Measurements from ENCODE around the gene UCK2.

DNA sequence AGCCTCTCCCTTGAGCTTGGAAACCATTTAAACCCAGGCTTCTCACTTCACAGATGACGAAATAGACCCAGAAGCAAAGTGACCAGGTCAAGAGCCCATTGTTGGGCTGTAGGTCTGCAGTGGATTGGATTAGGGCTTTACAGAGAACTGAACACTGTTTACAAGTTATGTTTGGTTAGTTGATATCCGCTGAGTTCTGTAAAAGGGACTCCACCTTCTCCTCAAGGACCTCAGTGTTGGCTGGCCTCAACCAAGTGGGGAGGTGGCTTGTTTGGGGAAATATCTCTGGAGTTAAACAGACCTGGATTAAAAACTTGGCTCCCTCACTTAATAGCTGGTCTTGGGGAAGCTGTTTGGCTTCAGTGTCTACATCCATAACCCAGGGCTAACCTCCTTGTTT is 88.1 kb downstream of the UCK2 start:
- TF ChIP-seq, protein P1, sequence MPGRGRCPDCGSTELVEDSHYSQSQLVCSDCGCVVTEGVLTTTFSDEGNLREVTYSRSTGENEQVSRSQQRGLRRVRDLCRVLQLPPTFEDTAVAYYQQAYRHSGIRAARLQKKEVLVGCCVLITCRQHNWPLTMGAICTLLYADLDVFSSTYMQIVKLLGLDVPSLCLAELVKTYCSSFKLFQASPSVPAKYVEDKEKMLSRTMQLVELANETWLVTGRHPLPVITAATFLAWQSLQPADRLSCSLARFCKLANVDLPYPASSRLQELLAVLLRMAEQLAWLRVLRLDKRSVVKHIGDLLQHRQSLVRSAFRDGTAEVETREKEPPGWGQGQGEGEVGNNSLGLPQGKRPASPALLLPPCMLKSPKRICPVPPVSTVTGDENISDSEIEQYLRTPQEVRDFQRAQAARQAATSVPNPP (IDR thresholded peaks at IDR 0.05; ENCODE audit: borderline replicate concordance, insufficient read depth, insufficient read length), result no peak
- TF ChIP-seq TAF1 (IDR thresholded peaks at IDR 0.05; ENCODE audit: control insufficient read depth, extremely low read depth, insufficient read depth, low read length, severe bottlenecking), result no peak
- TF ChIP-seq KDM1A (IDR thresholded peaks at IDR 0.05), result no peak
- no peak for TF ChIP-seq POLR2A (conservative IDR thresholded peaks at IDR 0.05)
- TF ChIP-seq TCF7L2 (IDR thresholded peaks at IDR 0.05; ENCODE audit: low read depth, low read length), result no peak
- TF ChIP-seq MYC (IDR thresholded peaks at IDR 0.05; ENCODE audit: low read depth, low read length), result no peak
- TF ChIP-seq MYC (CRISPR knock-in tag; IDR thresholded peaks at IDR 0.05; ENCODE audit: borderline replicate concordance, low read depth), result no peak
- no peak for TF ChIP-seq SP2 (IDR thresholded peaks at IDR 0.05; ENCODE audit: extremely low read depth, low read depth, low read length, poor library complexity, severe bottlenecking)
- no peak for TF ChIP-seq ARID2 (IDR thresholded peaks at IDR 0.05)
- no peak for TF ChIP-seq PREB (CRISPR knock-in tag; IDR thresholded peaks at IDR 0.05)
- TF ChIP-seq FOXA1 (IDR thresholded peaks at IDR 0.05; ENCODE audit: borderline replicate concordance), result no peak
- no peak for TF ChIP-seq CREM (IDR thresholded peaks at IDR 0.05; ENCODE audit: low read depth)
- TF ChIP-seq NFYB (IDR thresholded peaks at IDR 0.05; ENCODE audit: extremely low read depth, insufficient read length), result no peak

All from K562 (cell line).